GM12892 (cell line): ENCODE results near the gene RAB43.

Experiments
- POLR2A ChIP-seq: IDR thresholded peaks from 2 replicates; pipeline ENCODE4 v1.6.1; 2011; ENCODE audit warnings: low read depth, low read length, control low read depth
- POLR2AphosphoS5 ChIP-seq: IDR thresholded peaks from 2 replicates; pipeline ENCODE4 v1.6.1; 2011; ENCODE audit warnings: low read depth, low read length, control low read depth

DNA sequence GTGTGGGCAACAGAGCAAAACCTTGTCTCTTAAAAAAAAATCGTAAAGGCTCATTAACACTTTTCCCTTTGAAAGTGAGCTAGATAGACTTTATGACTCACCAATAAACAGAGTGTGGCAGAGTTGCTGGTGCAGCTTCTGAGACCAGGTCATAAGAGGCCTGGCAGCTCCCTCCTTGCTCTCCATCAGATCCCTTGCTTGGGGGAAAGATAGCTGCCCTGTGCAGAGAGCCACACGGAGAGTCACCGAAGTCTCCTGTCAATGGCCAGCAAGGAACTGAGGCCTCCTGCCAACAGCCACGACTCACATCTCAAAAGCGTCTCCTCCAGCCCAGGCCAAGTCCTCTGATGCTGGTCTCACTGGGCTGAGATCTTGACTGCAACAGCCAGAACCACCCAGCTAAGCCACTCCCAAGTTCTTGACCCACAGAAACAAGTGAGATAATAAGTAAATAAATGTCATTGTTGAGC is 69.7 kb downstream of the RAB43 start:
- TF ChIP-seq POLR2A (no peak), POLR2AphosphoS5 (no peak)
